Panc1 (cell line): ENCODE results near the gene ANTXR2. TPM values are rescaled to one million over a fixed set of nuclear protein-coding genes. Genes with fewer than 3 reads are reported as not detected.

ENCODE experiments used
- ATAC-seq: fragments of 200-7000 bp; cut with Tn5 transposase; 2 replicates; pipeline ENCODE4 v1.9.1; 2020; ENCODE audit warnings: mild to moderate bottlenecking, moderate library complexity
- BruUV-seq: library from RNA; stranded (reverse); fragments of 400-500 nt; replicated peaks from 2 replicates; lab custom pipeline; 2021; lab: Mats Ljungman, UMichigan
- CTCF ChIA-PET: fragments of 300-600 bp; sonication (Branson Sonifier 250); formaldehyde crosslinking; loops from one replicate; lab custom pipeline; 2022; ENCODE audit warnings: antibody characterized with exemption; lab: Charles Lee
- POLR2A ChIA-PET: fragments of 300-600 bp; sonication (Branson Sonifier 250); formaldehyde crosslinking; loops from one replicate; lab custom pipeline; 2022; ENCODE audit warnings: antibody characterized with exemption; lab: Charles Lee
- DNase-seq: peaks from one replicate; pipeline ENCODE4 v3.0.0-alpha.2; 2010; ENCODE audit warnings: low read depth, low spot score
- H3K27ac ChIP-seq: 2 replicates; pipeline ENCODE4 v1.5.1; 2011; ENCODE audit warnings: mild to moderate bottlenecking, low read length, inconsistent platforms
- H3K27me3 ChIP-seq: fragments of 200-500 bp; sonication (Bioruptor generic); 2 replicates; pipeline ENCODE4 v1.6.0; 2014; ENCODE audit warnings: low read length, inconsistent platforms; ENCODE audit not compliant: control insufficient read depth, insufficient read depth
- H3K36me3 ChIP-seq: fragments of 200-500 bp; sonication (Bioruptor generic); 2 replicates; pipeline ENCODE4 v1.5.1; 2014; ENCODE audit warnings: inconsistent platforms, mild to moderate bottlenecking, low read length, moderate library complexity; ENCODE audit not compliant: control insufficient read depth, insufficient read depth
- H3K4me1 ChIP-seq: 2 replicates; pipeline ENCODE4 v1.5.1; 2011; ENCODE audit warnings: inconsistent platforms, mild to moderate bottlenecking, low read length, moderate library complexity; ENCODE audit not compliant: control insufficient read depth, insufficient read depth
- H3K4me3 ChIP-seq, 2 experiments: 2 replicates each; pipeline ENCODE4 v1.5.1; 2011 to 2012; ENCODE audit warnings: low read depth in 2 of 2, low read length in 2 of 2, mild to moderate bottlenecking in 2 of 2, inconsistent platforms in 1 of 2, moderate library complexity in 1 of 2
- H3K9me3 ChIP-seq: fragments of 200-500 bp; sonication (Bioruptor generic); 2 replicates; pipeline ENCODE4 v1.5.1; 2014; ENCODE audit warnings: low read depth, mild to moderate bottlenecking, inconsistent platforms, low read length, moderate library complexity; ENCODE audit not compliant: control insufficient read depth, insufficient read depth
- CTCF ChIP-seq: fragments of 450-650 bp; IDR thresholded peaks from 2 replicates; pipeline ENCODE4 v1.5.1; 2017; ENCODE audit warnings: mild to moderate bottlenecking
- POLR2AphosphoS5 ChIP-seq: IDR thresholded peaks from 2 replicates; pipeline ENCODE4 v1.6.1; 2012; ENCODE audit warnings: mild to moderate bottlenecking, low read depth, low read length, moderate library complexity
- REST ChIP-seq, 2 experiments: IDR thresholded peaks; 2 replicates each; pipeline ENCODE4 v1.6.1; 2011 to 2012; ENCODE audit warnings: low read depth in 2 of 2, control low read depth in 1 of 2, low read length in 1 of 2, mild to moderate bottlenecking in 1 of 2, moderate library complexity in 1 of 2; ENCODE audit not compliant: insufficient read depth in 1 of 2
- SIN3A ChIP-seq: IDR thresholded peaks from 2 replicates; pipeline ENCODE4 v1.6.1; 2012; ENCODE audit warnings: low read depth, mild to moderate bottlenecking, low read length, moderate library complexity, borderline replicate concordance; ENCODE audit not compliant: insufficient read depth
- TCF7L2 ChIP-seq: IDR thresholded peaks from 2 replicates; pipeline ENCODE4 v1.6.1; 2011; ENCODE audit warnings: mild to moderate bottlenecking, low read depth, low read length, inconsistent platforms
- in situ Hi-C: cut with HindIII; loops from 2 replicates; pipeline ENCODE4 v1.10.0; 2016; ENCODE audit warnings: low sequenced_read_pairs, low pct_unique_long_range_greater_than_20kb
- intact Hi-C: fragments of 100-400 bp; cut with micrococcal nuclease; formaldehyde crosslinking; loops from one replicate; pipeline ENCODE4 v1.10.0; 2022; ENCODE audit not compliant: unreplicated experiment
- total RNA-seq: library from RNA; stranded (reverse); gene quantifications from one replicate; pipeline ENCODE4 v1.2.1, GENCODE V29; 2021; ENCODE audit not compliant: unreplicated experiment

ANTXR2 gene
- total RNA-seq, 1 experiment from 2014 or later = 27.8 TPM

- TF ChIP-seq POLR2AphosphoS5 (no peak), REST (IDR thresholded peaks at IDR 0.05; ENCODE audit: insufficient read depth in 1 of 2, low read depth in 2 of 2, low read length in 1 of 2) (no peak), TCF7L2 (no peak), CTCF (no peak), SIN3A (no peak)
- Histone ChIP-seq H3K27me3 (no peaks in the 10 kb centered on the region), H3K4me3 (no peak overlapping the region), H3K9me3 (no peaks in the 10 kb centered on the region), H3K4me1 (no peaks in the 10 kb centered on the region), H3K27ac (no peak overlapping the region), H3K36me3 (no peaks in the 10 kb centered on the region)
- intact Hi-C loops = no loop called here
- ATAC-seq (no peak), DNase-seq (no peak)
- in situ Hi-C loops = no loop called here
- BruUV-seq = no TSS peak
- ChIA-PET CTCF (no interaction called here), POLR2A (no interaction called here)
Measured at GRCh38 chr4:79883290-79883689, 189.7 kb downstream of the ANTXR2 start.

- DNase-seq (no peak), ATAC-seq (no peak)
- BruUV-seq = no TSS peak
- in situ Hi-C loops = no loop called here
- no peaks in the 10 kb centered on the region for H3K4me1 ChIP-seq
- no peak overlapping the region for H3K27ac ChIP-seq
- intact Hi-C loops = no loop called here
- TF ChIP-seq SIN3A (no peak), CTCF (no peak), REST (IDR thresholded peaks at IDR 0.05; ENCODE audit: insufficient read depth in 1 of 2, low read depth in 2 of 2, low read length in 1 of 2) (no peak), POLR2AphosphoS5 (no peak), TCF7L2 (no peak)
- no peaks in the 10 kb centered on the region for H3K27me3 ChIP-seq
- POLR2A ChIA-PET = no interaction called here
- H3K4me3 ChIP-seq = no peak overlapping the region
- CTCF ChIA-PET = no interaction called here
- H3K36me3 ChIP-seq = no peaks in the 10 kb centered on the region
- no peaks in the 10 kb centered on the region for H3K9me3 ChIP-seq
Measured at GRCh38 chr4:79882806-79883205, 190.2 kb downstream of the ANTXR2 start.
